HG03066 (cell line): ENCODE measurements around the gene LPCAT2.
"Not testable (repeated sequence)": the region's sequence is repeated elsewhere in the genome, so short reads cannot be mapped to it uniquely, and the experiment has no call there.

ENCODE experiments used
- ATAC-seq: cut with Tn5 transposase; IDR thresholded peaks from one replicate; pipeline ENCODE4 v1.9.1; 2021; ENCODE audit warnings: low read depth; ENCODE audit not compliant: unreplicated experiment

Gene LPCAT2

GRCh38 chr16:55576384-55576783, 67.5 kb downstream of the LPCAT2 start:
- no peak for ATAC-seq

- no peak for ATAC-seq
Measured at GRCh38 chr16:55577887-55578286, 69.0 kb downstream of the LPCAT2 start.

- no peak for ATAC-seq
Measured at GRCh38 chr16:55585631-55586030, 76.8 kb downstream of the LPCAT2 start.

GRCh38 chr16:55588799-55589198, 79.9 kb downstream of the LPCAT2 start:
- no peak for ATAC-seq

- no peak for ATAC-seq
Measured at GRCh38 chr16:55592306-55592705, 83.4 kb downstream of the LPCAT2 start.

GRCh38 chr16:55597928-55598327, 89.1 kb downstream of the LPCAT2 start:
- no peak for ATAC-seq

GRCh38 chr16:55605754-55606336, 97.0 kb downstream of the LPCAT2 start:
- no peak for ATAC-seq

- no peak for ATAC-seq
Measured at GRCh38 chr16:55613613-55614335, 104.9 kb downstream of the LPCAT2 start.

GRCh38 chr16:55615071-55615470, 106.2 kb downstream of the LPCAT2 start:
- ATAC-seq, result no peak

GRCh38 chr16:55615670-55616069, 106.8 kb downstream of the LPCAT2 start:
- not testable (repeated sequence) for ATAC-seq

GRCh38 chr16:55621771-55622170, 112.9 kb downstream of the LPCAT2 start:
- no peak for ATAC-seq

- no peak for ATAC-seq
Measured at GRCh38 chr16:55622272-55622671, 113.4 kb downstream of the LPCAT2 start.

- ATAC-seq, result no peak
Measured at GRCh38 chr16:55622930-55623561, 114.2 kb downstream of the LPCAT2 start.

- no peak for ATAC-seq
Measured at GRCh38 chr16:55623640-55624039, 114.8 kb downstream of the LPCAT2 start.

- no peak for ATAC-seq
Measured at GRCh38 chr16:55624696-55625095, 115.8 kb downstream of the LPCAT2 start.

GRCh38 chr16:55625843-55626242, 117.0 kb downstream of the LPCAT2 start:
- ATAC-seq, result no peak

- ATAC-seq, result no peak
Measured at GRCh38 chr16:55628306-55628968, 119.6 kb downstream of the LPCAT2 start.

GRCh38 chr16:55630774-55631173, 121.9 kb downstream of the LPCAT2 start:
- ATAC-seq, result no peak

- ATAC-seq, result no peak
Measured at GRCh38 chr16:55632259-55632658, 123.4 kb downstream of the LPCAT2 start.

- ATAC-seq, result no peak
Measured at GRCh38 chr16:55634193-55634592, 125.3 kb downstream of the LPCAT2 start.
